ENCODE data around the gene TPPP3. TPM values are rescaled to one million over a fixed set of nuclear protein-coding genes. Genes with fewer than 3 reads are reported as not detected.

Gene TPPP3
- total RNA-seq, 2 experiments from 2014 or later = not detected

DNA sequence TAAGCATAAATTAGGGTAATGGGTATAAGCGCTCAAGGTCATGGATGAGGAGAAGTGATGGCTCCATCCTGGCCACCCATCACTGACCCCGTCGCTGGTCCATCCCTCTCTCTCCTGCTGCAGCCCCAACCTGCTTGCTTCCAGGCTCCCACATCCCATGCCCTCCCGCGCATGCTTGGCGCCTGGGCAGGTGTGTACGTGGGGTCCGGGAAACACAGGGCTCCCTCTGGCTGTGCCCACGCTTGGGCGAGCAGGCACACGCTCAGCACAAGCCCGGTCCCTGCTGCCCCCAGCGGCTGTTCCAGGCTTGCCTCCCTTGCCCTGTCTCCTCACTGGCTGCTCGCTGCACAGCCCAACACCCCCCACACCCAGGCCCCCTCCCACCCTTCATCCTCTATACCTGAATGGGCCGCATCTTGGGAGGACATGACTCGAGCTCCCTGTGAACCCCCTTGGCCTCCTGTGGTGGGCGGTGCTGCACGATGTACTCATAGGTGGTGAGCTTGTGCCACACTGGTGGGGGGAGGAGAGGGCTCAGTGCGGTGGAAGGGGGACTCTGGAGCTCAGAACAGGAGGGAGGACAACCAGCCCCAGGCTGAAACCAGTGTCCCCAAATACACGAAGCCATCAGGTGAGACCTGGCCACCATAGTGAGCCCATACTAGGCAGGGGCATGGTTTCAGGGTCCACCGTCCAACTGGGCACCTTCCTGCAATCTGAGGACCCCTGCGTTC lies 4.7 kb upstream of the TPPP3 start:
- Mint-ChIP-seq H3K4me3 (no peak overlapping the region), H3K9me3 (no peaks in the 10 kb centered on the region), H3K27me3 (peaks cover 28% of the 10 kb centered on the region), H3K36me3 (ENCODE audit: low read depth) (no peaks in the 10 kb centered on the region), H3K4me1 (peaks cover 3% of the 10 kb centered on the region), H3K27ac (no peak overlapping the region)
- ChIA-PET POLR2A (no interaction called here), CTCF (interaction anchor here (0.9 to 1.7 kb wide), 4 partner anchors 15 to 113 kb away, joined by 3 to 6 read pairs (median 4); no protein-coding TSS in a partner anchor)
- no peak for DNase-seq

DNA sequence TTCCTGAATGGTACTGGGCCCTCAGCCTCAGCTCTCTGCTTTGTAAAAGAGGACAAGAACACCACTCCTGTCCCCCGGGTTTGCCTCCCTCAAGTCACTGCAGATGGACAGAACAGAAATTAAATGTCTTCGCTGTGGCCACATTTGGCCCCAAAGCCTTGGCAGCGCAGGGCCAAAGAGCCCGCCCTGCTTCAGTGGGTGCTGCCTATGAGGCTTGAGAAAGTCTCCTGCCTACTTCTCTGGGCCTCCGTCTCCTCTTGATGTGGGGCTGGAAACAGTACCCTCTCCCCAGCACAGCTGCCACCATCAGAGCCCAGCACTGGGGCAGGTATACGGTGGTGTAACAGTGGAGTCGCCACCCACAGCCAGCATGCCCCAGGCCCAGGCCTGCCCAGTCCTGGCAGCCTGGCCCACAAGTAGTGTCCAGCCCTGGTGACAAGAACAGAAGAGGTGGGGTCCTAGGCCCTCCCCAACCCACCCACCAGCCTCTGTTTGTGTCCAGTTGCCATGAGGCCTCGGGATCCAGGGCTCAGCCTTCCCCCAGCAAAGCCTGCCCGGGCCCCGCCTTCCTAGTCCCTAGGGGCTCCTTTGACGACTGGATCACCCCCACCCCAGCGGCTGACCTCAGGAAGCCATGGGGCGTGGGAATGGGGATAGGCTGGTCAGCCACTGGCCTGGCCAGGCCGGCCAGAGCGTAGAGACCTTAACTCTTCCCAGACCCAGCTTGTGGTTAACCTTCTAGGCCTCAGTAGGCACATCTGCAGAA lies 3.9 kb upstream of the TPPP3 start:
- Mint-ChIP-seq H3K36me3 (ENCODE audit: low read depth) (no peaks in the 10 kb centered on the region), H3K27ac (no peak overlapping the region), H3K9me3 (no peaks in the 10 kb centered on the region), H3K4me3 (no peak overlapping the region), H3K4me1 (peaks cover 3% of the 10 kb centered on the region), H3K27me3 (peaks cover 34% of the 10 kb centered on the region)
- ChIA-PET POLR2A (no interaction called here), CTCF (interaction anchor here (1.6 kb wide), 1 partner anchor 30 kb away, joined by 4 read pairs; no protein-coding TSS in a partner anchor)
- DNase-seq = no peak

DNA sequence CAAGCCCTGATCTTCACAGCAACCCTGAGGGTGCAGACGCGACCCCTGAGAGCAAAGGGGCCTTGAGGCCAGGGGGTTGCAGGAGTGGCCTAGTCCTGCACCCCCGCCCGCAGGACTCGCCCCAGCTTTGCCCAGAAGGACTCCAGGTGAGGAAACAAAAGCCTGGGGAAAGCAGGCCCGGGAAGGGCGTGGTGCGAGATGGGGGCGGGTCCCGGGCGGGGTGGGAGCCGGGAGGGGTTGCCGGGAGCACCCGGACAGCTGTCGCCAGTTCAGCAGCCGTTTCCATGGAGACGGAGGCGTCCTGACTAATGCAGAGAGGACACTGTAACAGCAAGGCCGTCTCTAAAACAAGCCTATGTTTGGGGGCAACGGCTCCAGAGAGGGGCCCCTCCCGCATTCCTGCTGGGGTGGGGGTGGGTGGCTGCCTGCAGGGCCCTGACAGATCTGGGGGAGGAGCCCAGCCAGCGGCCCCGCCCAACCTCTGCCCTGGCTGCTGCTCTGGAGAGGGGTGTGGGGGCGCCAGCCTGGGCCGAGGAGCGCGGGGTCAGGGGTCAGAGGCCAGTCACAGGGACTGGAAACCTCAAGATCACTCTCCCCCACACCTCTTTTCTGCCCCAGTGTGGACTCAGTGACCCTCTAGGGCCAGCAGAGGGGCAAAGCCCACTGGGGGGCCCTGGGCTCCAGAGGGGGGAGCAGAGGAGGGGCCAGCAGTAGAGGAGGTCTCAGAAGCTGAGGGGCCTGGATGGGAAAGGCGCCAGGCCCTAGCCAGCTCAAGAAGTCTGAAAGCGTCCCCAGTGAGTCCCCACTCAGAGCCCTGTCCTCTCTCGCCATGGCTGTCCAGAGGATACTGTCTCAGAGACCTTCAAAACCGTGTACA lies 3.1 kb upstream of the TPPP3 start:
- Mint-ChIP-seq H3K4me3 (no peak overlapping the region), H3K27me3 (peaks cover 36% of the 10 kb centered on the region), H3K9me3 (no peaks in the 10 kb centered on the region), H3K27ac (no peak overlapping the region), H3K36me3 (ENCODE audit: low read depth) (no peaks in the 10 kb centered on the region), H3K4me1 (peaks cover 3% of the 10 kb centered on the region)
- ChIA-PET POLR2A (no interaction called here), CTCF (interaction anchor here (1.6 kb wide), 1 partner anchor 31 kb away, joined by 4 read pairs; no protein-coding TSS in a partner anchor)
- DNase-seq = no peak

DNA sequence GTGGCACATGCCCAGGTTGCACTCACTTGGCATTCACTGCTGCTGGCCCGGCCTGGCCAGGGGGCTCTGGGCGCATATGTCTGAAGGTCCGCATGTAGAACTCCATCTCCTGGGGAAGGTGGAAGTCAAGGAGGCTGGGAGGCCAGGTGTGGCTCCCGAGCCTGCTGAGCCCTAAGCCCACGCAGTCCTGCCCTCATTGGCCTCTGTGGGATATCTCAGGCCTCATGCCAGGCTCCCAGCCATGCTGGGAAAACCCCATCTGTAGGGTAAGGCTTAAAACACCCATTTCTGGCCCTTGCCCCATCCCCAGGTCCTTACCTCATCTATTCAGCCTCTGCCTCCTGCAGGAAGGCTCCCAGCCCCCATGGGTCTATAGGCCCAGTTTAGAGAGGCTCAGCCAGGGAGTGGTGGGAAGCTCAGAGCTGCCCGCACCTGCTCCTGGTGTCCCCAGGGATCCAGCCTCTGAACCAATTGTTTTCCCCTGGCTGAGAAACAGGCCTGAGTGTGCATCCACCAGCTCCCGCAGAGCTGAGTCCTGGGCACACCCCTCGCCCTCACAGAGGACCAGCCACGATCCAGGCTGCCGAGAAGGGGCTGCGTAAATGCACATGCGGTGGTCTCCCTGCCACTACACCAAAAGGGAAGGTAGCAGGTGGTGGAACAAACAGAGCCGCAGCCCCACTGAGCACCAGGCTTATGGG lies 2.3 kb upstream of the TPPP3 start:
- POLR2A ChIA-PET = no interaction called here
- Mint-ChIP-seq H3K36me3 (ENCODE audit: low read depth) (no peaks in the 10 kb centered on the region), H3K27ac (no peak overlapping the region), H3K9me3 (no peaks in the 10 kb centered on the region), H3K4me1 (peaks cover 3% of the 10 kb centered on the region), H3K4me3 (no peak overlapping the region), H3K27me3 (peaks cover 38% of the 10 kb centered on the region)
- no peak for DNase-seq
- CTCF ChIA-PET = no interaction called here

DNA sequence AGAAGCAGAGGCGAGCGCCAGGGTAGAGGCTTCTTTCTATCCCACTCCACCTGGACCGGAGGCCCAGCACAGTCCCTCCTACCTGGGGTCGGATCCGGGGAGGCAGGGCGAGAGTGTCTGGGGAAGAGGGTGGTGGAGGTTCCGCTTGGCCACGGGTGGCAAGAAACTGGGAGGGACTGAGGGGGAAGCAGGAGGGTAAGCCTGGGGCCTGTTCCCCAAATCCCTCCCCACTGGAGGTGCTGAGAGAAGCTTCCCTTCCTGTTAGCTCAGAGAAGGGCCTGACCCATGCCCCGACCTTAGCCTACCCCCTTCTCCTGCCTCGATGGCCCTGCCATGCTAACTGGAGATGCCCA lies 1.8 kb upstream of the TPPP3 start:
- POLR2A ChIA-PET = no interaction called here
- Mint-ChIP-seq H3K36me3 (ENCODE audit: low read depth) (no peaks in the 10 kb centered on the region), H3K27me3 (peaks cover 38% of the 10 kb centered on the region), H3K4me3 (no peak overlapping the region), H3K4me1 (peaks cover 3% of the 10 kb centered on the region), H3K9me3 (no peaks in the 10 kb centered on the region), H3K27ac (no peak overlapping the region)
- CTCF ChIA-PET = no interaction called here
- no peak for DNase-seq

DNA sequence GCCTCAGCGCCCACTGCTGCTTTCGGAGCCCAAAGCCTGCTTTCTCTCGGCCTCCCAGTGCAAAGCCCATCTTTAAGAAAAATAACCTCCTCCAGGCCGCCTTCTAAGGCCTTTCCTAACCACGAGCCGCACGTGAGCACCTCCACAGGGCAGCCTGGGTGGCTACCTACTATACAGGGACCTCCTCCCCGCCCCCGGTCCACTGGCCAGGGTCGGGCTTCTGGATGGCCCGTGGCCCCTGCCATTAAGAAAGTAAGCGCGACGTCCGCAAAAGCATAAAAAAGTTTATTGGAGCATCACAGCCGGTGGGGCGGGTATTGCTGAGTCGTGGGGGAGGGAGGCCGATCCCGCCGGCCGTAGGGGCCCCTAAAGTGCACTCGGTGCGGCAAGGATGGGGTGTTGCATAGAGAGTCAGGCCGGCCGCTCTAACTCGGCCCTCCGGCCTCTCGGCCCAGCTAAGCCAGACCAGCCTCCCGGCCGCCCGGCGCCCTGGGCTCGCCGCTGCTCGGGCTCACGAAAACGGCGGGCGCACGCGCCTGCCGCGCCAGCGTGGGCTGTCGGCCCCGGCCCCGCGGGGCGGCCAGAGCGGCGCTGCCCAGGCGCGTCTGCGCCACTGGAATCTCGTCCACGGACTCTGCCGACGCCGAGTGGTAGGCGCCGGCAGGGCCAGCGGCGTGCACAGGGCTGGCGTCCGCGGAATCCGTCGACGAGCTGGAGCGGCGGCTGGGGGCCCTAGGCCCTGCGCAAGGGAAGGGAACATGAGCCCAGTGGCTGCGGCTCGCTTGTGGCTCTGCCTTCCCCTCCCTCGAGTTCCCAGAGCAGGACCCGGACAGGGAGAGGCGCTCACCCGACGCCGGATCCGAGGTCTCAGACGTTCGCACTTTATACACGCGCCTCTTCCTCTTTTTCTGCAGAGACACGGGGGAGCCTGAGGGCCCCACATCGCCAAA lies 1.1 kb upstream of the TPPP3 start:
- H3K4me3 Mint-ChIP-seq = no peak overlapping the region
- ChIA-PET POLR2A (no interaction called here), CTCF (interaction anchor here (0.6 to 2.6 kb wide), 5 partner anchors 8 to 326 kb away, joined by 3 to 9 read pairs (median 3); no protein-coding TSS in a partner anchor)
- DNase-seq = no peak
- peaks cover 3% of the 10 kb centered on the region for H3K4me1 Mint-ChIP-seq
- H3K27ac Mint-ChIP-seq = no peak overlapping the region
- H3K36me3 Mint-ChIP-seq (ENCODE audit: low read depth) = no peaks in the 10 kb centered on the region
- H3K27me3 Mint-ChIP-seq = peaks cover 40% of the 10 kb centered on the region
- H3K9me3 Mint-ChIP-seq = no peaks in the 10 kb centered on the region

DNA sequence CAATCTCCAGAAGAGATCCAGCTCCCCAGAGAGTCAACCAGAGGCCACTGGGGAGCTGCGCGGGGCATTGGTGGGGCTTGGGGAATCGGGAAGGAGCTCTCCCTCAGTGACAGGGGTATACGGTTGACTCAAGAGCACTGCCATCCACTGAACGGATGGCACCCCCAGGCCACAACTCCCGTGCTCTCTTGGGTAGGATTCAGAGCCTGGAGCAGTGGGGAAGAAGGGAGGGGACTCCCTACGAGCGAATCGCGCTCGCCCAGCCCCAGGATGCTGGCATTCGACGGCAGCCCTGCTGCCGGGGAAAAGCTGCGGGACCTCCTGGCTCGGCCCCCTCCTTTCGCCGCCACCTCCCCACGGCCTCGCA lies 473 bp upstream of the TPPP3 start:
- Mint-ChIP-seq H3K36me3 (ENCODE audit: low read depth) (no peaks in the 10 kb centered on the region), H3K4me3 (no peak overlapping the region), H3K9me3 (no peaks in the 10 kb centered on the region), H3K27me3 (peaks cover 40% of the 10 kb centered on the region), H3K4me1 (peaks cover 3% of the 10 kb centered on the region), H3K27ac (no peak overlapping the region)
- ChIA-PET POLR2A (no interaction called here), CTCF (interaction anchor here (0.6 to 2.6 kb wide), 8 partner anchors 8 to 383 kb away, joined by 3 to 9 read pairs (median 3); no protein-coding TSS in a partner anchor)
- DNase-seq = no peak

DNA sequence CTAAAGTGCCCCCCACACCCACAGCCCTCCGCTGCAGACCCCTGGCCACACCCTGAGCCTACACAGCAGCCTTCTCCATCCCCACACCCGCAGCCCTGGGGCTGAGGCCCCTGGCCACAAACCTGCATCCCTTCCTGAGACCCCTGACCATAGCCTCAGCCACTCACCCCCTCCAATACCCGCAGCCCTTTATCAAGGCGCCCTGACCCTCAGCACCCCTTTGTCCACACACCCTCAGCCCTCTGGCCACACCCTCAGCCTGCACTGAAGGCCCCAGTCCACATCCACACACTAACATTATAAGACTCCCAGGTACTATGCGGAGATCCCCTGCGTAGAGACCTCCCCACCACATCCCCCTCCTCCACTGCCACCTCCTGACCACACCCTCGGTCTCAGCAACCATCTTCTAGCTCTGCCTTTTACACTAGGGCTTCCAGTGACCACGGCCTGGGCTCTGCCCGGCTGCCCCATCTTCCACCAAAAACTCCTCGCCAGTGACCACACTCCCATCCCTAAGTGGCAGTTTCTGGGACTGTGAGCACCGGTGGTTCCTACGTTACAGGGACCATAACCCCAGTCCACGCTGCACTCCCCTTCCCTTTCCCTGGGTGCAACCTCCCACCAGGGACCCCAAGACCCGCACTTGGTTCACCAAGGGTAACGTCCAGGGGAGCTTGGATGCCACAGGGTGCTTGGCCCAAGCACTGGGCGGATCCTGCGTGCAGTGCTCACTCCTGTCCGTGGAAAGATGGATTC lies 818 bp downstream of the TPPP3 start:
- Mint-ChIP-seq H3K36me3 (ENCODE audit: low read depth) (no peaks in the 10 kb centered on the region), H3K4me1 (peaks cover 3% of the 10 kb centered on the region), H3K27ac (no peak overlapping the region), H3K27me3 (peaks cover 40% of the 10 kb centered on the region), H3K4me3 (no peak overlapping the region), H3K9me3 (no peaks in the 10 kb centered on the region)
- ChIA-PET CTCF (interaction anchor here (0.6 to 2.6 kb wide), 4 partner anchors 9 to 382 kb away, joined by 3 to 9 read pairs (median 4); no protein-coding TSS in a partner anchor), POLR2A (no interaction called here)
- no peak for DNase-seq

DNA sequence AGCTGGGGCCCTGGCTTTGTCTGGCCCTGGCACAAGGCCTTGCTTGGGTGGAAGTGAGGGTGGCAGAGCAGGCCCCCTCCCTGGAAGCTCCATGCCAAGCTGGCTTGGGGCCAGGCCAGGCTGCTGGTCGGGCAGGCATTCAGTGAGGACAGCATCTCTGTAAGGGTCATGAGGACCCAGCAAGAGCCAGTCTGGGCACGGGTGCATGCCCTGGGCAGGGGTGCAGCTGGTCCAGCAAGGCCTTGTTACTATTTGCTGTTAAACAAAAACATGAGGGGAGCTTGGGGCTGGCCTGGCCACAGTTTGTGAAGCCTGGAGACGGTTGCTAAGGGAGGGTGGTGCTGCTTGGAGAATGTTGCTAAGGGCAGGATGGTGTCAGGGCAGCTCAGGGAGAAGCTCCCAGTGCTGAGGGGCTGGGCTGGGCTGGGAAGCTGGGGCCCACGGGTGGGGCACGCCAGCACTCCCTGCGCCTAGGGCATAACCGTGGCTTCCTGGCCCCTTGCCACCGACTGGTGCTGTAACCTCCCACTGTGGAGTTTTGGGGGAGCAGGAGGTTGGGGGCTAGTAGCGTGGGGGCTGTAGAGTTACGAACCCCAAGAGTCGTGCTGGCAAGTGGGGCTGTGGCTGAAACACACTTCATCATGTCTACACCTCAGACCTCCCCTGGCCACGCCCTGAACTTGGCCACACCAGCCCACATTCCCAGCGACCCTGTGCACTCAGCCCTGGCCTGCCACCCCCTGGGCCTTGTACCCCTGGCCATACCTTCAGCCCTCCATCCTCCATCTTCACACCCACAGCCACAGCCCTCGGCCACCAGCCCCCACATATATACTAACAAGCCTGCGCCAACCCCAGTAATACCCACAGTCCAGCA lies 1.6 kb downstream of the TPPP3 start:
- ChIA-PET POLR2A (interaction anchor here (0.9 kb wide), 1 partner anchor 90 kb away, joined by 3 read pairs; no protein-coding TSS in a partner anchor), CTCF (interaction anchor here (1.5 to 2.6 kb wide), 2 partner anchors 11 to 125 kb away, joined by 3 to 9 read pairs; no protein-coding TSS in a partner anchor)
- H3K27me3 Mint-ChIP-seq = peaks cover 40% of the 10 kb centered on the region
- H3K4me3 Mint-ChIP-seq = no peak overlapping the region
- H3K36me3 Mint-ChIP-seq (ENCODE audit: low read depth) = no peaks in the 10 kb centered on the region
- DNase-seq = no peak
- H3K9me3 Mint-ChIP-seq = no peaks in the 10 kb centered on the region
- peaks cover 3% of the 10 kb centered on the region for H3K4me1 Mint-ChIP-seq
- H3K27ac Mint-ChIP-seq = no peak overlapping the region

DNA sequence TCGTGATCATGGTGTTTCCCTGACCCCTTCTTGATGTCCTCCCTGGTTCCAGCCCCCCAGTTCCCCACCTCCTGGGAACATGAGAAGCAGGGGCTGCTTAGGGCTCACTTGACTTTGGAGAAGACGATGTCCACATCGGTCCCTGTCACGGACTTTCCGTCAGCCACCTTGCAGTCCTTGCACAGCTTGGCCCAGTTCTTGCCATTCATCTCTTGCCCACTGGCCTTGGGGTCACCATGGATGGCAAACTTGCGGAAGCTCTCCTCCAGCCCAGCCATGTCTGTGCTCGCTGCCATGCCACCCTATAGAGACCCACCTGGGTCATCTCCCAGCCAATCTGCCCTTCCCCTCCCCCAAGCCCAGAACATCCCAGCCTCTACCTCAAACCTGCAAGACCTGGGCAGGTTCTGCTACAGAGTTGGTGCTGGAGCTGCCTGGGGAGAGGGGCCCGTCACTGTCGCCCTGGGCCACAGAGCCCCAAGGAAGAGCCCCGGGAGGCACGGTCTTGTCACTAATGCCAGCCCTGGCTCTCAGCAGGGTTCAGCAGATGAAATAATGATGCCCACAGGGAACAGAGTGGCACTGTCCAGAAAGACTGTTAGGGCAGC lies 2.4 kb downstream of the TPPP3 start:
- ChIA-PET POLR2A (interaction anchor here (0.9 kb wide), 1 partner anchor 90 kb away, joined by 3 read pairs; no protein-coding TSS in a partner anchor), CTCF (interaction anchor here (1.5 to 1.6 kb wide), 2 partner anchors 9 to 125 kb away, joined by 3 read pairs; no protein-coding TSS in a partner anchor)
- H3K27me3 Mint-ChIP-seq = peaks cover 44% of the 10 kb centered on the region
- H3K27ac Mint-ChIP-seq = no peak overlapping the region
- no peaks in the 10 kb centered on the region for H3K9me3 Mint-ChIP-seq
- H3K4me3 Mint-ChIP-seq = no peak overlapping the region
- H3K4me1 Mint-ChIP-seq = peaks cover 3% of the 10 kb centered on the region
- DNase-seq = no peak
- no peaks in the 10 kb centered on the region for H3K36me3 Mint-ChIP-seq (ENCODE audit: low read depth)
